Left renal pelvis (tissue), 4 donors: Measurements from ENCODE around the gene TMEM232. TPM values are rescaled to one million over a fixed set of nuclear protein-coding genes. Genes with fewer than 3 reads are reported as not detected.
"Not testable (repeated sequence)": the region's sequence is repeated elsewhere in the genome, so short reads cannot be mapped to it uniquely, and the experiment has no call there.

Source experiments
- DNase-seq, 4 donors: peaks; one replicate each; pipeline ENCODE4 v3.0.0-alpha.2; 2013; ENCODE audit warnings: low read depth in 4 of 4, low spot score in 3 of 4
- polyA plus RNA-seq, 4 donors: library from polyadenylated mRNA; unstranded; fragments of 120-200 nt; gene quantifications; one replicate each; pipeline ENCODE4 v1.2.1, GENCODE V29; 2013; ENCODE audit not compliant: insufficient read length in 4 of 4

The TMEM232 gene
- polyA plus RNA-seq, 4 donors = 2.8 to 7.8 (median 6.6) TPM

DNA sequence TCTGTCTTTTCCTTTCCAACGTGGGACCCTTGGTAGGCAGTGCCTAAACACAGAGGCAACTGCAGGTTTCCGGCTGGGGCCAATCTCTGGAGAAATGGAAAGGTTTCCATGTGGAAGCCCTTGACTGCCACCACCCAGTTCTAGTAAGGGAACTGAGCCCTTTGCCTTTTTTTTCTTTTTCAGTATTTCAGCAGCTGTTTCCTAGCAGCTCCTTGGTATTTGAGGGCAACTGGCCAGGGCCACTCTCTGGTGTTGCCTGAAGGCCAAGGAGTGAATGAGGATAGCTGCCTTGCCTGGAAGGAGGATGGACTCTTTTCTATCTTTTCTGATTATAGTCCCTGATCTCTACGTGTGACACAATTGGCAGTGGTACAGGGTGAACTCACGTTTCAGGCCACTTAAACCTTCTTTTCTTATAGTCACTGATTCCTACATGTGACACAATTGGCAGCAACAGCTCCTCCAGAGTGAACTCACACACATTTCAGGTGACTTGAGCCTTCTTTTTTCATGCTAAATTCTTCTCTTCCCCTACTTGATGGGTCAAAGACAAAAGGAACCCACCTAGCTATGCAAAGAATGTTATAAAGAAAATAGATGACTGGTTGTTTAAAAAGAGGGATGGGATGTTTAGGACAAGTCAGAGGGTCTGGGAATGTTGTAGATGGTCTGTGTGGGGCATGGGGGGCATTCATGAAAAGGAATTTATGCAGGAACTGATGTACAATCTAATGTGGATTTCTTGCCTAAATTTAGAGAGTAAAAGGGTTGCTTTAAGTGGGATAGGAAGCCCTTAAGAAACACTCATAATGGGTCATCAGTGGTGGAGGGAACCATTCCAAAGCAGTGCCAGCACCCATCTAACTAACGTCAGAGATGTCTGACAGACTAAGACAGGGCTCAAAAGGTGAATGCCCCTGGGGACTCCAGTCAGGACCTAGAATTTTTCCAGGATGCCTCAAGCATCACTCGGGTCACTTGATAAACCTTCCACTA, 190.1 kb downstream of the TMEM232 start:
- no peak for DNase-seq

DNA sequence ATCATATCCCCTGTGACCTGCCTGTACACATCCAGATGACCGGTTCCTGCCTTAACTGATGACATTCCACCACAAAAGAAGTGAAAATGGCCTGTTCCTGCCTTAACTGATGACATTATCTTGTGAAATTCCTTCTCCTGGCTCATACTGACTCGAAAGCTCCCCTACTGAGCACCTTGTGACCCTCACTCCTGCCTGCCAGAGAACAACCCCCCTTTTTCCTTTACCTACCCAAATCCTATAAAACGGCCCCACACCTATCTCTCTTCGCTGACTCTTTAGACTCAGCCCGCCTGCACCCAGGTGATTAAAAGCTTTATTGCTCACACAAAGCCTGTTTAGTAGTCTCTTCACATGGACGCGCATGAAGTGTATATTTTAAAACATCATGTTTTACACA, 191.3 kb downstream of the TMEM232 start:
- DNase-seq = not testable (repeated sequence)

DNA sequence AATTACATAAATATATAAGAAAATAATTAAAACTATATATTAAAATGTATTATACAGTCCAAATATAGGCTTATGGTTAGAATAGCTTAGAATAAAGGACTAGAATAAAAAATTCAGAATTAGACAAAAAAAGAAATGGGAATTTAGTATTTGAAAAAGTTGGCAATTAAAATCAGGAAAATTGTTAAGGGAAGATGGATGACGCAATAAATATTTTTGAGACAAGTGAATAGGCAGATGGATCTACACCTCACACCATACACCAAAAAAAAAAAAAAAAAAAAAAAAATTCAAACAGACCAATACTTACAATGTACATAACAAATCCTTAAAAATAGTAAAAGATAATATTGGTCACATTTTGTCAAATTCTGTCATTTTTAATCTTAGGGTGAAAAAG, 200.7 kb downstream of the TMEM232 start:
- no peak for DNase-seq

DNA sequence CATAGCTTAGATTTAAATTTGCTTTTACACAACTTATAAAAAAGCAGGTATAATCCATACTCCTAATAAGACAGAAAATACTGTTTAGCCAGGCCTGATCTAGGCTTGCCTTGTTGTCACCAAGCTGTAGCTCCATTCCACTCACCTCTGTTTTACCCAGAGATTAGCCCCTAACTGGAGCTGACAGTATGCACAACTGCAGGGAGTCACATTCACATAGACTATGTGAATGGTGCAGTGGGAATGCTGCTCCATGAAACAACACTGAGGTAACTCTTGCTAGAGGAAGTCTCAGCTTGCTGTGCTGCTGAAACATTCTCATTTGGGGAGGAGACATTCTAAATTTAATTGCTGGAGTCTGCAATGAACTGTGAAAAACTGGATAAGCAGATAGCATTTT, 209.1 kb downstream of the TMEM232 start:
- peak in 1 of 4 donors; percentile 14 for DNase-seq

DNA sequence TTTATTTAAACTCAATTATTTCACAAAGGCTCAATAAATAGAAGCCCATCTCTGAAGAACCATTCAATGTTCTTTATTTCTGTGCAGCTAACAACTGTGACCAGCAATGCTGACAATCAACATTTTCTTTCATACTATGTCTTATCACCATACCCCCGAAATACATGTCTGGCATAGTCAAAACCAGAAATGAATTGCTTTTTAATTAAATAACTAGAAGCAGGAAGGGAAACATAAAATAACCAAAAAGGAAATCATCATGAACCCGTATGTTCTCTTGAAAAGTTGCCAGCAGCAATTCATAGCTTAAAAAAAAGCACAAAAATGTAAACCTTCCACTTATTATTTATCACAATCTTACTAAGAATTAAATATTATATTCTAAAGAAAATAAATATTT, 212.4 kb downstream of the TMEM232 start:
- DNase-seq = no peak

DNA sequence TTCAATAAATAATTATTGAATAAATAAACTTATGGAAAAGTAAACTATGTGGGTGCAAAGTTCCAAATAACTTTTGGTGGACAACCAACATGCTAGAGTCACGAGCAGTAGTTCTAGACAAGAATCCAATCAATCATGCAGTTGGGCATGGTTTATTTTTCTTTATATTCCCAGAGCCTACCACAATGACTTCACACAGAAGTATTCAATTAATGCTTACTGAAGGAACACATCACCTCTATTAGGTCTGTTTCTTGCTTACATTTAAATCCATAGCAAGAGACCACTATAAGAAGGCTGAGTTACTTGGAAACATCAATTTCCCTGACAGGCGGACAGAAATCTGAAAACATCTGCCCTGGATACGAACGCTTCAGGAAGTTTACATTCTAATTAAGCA, 214.2 kb downstream of the TMEM232 start:
- no peak for DNase-seq

DNA sequence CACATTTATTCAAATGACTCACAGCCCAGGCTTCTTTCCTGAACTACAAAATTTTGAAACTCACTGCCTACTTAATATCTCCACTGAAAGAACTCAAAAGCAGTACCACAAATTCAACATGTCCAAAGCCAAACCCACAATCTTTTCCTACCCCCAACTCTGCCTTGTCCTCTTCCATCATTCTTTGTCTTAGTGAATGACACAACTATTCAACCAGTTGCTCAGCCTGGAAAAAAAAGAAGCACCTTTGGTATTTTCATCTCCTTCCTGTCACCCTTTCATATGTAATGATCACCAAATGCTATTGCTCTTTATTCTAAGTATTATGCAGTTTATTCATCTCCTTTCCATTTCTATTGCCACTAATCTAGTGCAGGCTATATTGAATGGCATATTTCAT, 216.3 kb downstream of the TMEM232 start:
- no peak for DNase-seq

DNA sequence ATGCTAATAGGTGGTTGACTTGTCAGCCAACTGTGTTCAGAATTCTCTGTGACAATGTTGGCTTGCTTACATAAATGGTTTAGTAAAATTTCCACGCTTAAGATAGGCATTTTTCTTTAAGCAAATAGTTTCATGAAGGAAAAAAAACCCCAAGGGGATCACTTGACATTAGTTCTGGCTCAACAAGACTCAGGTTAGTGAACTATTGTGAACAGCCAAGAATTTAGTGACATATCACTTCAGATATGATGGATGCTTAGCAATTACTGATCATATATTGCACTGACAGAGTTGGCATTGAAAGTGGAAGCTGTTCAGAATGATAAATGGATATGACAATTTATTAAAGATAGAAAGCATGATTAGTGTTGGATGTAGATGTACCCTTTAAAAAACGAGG, 218.5 kb downstream of the TMEM232 start:
- no peak for DNase-seq

DNA sequence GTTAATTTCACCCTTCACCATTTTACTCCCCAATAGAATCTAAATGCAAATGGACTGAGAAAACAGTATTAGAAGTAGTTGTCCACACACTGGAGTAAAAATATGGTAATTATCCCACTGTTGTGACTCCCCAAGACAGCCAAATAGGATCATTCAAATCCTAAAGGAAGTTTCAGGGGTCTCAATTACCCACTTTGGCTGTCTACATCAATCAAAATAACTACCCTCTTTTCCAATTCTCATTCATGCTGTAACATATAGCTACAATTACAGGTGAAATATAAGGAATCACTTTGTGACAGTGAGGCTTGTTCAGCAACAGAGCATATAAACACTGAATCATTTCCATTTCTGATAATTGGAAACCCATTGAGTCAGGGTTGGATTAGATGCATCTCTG, 220.1 kb downstream of the TMEM232 start:
- no peak for DNase-seq

DNA sequence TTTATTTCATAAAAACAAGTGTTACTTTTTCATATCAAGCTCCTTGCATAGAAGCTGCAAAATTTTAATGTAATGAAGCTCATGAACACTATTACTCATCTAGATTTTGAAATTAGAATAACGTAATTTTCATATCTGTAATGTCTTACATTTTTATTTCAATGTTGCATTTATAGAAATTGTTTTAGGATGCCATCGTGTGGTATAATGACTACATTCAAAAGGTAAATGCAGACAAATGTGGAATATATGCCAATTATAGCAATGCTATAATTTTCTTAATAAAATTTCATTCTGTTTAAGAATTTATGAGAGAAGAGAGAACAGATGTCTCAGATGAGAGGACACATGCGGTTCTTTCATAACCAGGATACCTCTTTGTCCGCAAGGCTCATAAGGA, 230.2 kb downstream of the TMEM232 start:
- no peak for DNase-seq

DNA sequence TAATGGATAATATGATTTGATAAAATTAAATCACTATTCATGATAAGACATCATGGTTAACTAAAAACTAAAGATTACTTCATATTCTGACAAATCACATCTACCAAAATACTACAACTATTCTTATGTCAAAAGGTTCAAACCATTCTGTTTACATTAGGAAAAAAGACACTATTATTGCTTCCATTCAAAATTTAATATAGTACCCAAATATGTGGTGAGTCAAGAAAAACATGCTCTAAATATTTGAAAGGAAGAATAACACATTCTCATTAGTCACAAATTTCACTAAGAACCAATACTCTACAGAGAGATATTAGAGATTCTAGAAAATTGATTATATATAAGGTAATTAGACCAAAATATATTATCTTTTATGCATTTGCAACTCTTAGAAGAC, 234.0 kb downstream of the TMEM232 start:
- no peak for DNase-seq

DNA sequence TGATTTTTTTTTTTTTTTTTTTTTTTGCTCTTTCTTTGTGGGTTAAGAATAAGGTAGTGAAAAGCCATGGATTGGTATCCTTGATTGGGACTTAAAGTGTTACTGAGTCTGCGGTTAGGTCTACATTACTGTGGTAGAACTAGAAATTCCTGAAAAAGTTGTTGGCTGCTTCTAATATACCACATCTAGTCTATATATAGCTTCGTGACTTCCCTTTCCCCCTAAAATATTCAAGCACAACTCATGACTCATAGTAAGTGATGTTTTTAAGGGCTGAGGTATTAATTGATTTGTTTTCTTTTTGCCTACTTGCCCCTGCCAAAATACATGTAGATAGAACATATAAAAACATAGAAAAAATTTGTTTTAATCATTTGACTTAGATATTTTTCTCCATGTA, 247.6 kb downstream of the TMEM232 start:
- DNase-seq = no peak

DNA sequence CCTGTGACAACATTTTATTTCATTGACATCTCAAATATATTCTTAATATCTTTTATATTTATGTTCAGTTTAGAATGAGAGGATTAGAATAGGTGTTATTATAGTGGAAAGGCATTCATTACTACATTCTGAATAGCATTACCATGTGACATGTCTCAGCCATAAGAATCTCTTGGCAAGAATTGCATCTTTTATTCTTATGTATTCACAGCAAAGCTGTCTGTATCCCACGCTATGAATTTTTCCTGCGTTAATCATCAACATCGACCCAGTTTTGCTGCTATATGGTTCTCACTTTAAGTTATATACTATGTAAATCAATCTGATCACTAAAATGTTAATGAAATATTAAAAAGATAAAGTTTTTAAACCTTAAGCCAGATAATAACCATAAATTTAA, 248.6 kb downstream of the TMEM232 start:
- no peak for DNase-seq

DNA sequence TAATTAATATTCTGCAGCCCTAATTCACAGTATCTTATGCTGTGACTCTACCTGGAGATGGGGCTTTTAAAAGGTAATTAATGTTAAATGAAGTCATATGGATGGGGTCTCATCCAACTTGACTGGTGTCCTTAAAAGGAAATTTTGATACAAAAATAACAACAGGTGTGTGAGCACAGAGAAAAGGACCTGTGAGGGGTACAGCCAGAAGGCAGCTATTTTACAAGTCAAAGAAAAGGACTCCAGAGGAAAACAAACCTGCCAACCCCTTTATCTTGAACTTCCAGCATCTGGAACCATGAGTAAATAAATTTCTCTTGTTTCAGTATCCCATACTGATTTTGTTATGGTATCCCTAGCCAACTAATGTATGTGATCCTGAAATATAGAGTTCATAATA, 250.3 kb downstream of the TMEM232 start:
- DNase-seq = no peak

DNA sequence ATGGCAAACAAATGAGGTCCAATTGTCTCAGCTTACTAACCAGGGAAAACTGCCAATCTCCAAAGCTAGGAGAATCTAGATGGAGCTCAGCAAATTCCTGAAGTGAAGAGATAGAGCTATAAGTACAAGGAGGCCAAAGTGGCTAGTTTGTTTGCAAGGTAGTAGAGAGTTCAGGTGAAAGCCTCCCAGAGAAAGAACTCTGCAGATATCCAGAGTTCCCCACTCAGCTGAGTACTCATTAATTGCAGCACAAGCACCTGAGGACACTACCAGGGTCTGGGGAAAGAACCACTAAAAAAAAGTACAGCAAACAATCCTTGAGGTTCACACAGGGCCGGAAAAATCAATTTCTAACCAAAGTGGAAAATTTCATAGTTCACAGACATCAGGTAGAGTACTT, 250.9 kb downstream of the TMEM232 start:
- DNase-seq = no peak

DNA sequence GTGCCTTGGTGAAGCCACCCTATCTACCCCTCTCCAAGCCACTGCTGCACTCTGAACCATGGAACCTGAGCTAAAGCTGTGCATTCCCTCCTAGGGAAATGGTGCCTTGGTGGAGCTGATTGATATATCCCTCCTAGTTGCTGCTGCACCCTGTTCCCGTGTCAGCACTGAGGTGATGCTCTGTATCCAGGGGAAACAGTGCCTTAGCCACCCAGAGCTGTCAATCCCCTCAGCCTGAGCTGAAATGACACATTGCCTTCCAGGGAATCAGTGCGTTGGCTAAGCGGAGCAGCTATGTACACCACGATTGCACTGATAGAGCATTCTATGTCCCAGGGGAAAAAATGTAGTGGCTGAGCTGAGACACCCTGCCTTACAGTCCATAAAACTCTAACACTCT, 257.0 kb downstream of the TMEM232 start:
- DNase-seq = no peak

DNA sequence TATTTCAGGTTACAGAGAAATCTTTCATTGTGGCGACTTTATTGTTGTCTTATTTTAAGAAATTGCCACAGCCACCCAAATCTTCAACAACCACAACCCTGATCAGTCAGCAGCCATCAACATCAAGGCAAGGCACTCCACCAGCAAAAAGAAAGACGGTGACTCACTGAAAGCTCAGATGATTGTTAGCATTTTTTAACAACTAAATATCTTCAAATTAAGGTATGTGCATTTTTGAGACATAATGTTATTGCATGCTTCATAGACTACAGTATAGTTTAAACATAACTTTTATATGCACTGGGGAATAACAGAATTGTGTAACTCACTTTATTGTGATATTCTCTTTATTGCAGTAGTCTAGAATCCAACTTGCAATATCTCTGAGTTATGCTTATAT, 263.4 kb downstream of the TMEM232 start:
- no peak for DNase-seq

DNA sequence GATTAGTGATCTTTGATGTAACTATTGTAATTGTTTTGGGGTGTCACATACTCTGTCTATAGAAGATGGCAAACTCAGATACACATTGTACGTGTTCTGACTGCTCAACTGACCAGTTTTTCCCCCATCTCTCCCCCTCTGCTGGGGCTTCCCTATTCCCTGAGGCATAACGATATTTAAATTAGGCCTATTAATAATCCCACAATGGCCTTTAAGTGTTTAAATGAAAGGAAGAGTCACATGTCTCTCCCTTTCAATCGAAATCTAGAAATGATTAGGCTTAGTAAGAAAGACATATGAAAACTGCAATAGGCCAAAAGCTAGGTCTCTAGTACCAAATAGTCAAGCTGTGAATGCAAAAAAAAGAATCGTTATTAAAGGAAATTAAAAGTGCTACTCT, 265.6 kb downstream of the TMEM232 start:
- no peak for DNase-seq

DNA sequence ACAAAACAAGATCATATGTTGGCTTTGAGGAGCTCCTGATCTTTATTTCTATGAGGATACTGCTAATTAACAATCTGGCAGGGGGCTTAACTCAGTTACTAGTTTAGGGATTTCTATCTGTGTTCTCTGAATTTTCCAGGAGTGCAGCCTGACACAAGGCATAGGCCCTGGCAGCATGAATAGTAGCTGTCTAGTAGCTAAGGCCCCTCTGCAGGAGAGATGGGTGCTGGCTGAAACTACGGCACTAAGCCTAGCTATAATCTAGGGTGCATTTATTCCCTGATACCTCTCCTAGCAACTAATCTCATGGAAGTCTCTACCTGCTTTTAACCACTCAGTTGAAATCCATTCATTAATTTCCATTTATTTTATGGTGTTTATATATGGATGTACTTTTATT, 268.2 kb downstream of the TMEM232 start:
- no peak for DNase-seq

DNA sequence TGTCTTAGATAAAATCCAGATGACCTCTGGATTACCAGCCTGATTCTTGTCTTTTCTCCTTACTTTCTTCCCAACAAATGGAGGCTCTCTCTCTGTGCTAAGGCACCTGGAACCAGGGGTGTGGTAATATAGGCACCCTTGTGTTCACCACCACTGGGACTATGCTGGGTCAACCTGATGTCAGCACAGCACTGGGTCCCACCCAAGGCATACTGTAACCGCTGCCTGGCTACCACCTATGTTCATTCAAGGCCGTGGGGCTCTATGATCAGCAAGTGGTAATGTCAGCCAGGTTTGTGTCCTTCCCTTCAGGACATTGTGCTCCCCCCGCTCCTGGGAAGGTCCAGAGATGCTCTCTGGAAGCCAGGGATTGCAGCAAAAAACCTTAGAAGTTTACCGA, 283.6 kb downstream of the TMEM232 start:
- no peak for DNase-seq

DNA sequence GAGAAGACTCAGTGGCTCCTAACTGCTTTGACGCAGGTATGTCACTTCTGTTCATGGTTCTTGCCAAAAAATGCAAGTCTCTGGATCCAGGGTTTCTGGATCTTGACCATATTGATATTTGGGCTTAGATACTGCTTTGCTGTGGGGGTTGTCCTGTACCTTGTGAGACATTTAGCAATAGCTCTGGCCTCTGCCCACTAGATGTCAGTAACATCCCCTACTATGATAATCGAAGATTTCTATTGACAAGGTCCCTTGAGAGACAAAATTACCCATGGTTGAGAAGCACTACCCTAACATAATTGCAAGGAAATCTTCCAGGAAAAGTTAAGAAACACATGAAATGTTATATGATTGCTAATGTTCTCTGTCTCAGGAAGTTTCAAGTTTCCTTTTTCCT, 285.4 kb downstream of the TMEM232 start:
- DNase-seq = no peak

DNA sequence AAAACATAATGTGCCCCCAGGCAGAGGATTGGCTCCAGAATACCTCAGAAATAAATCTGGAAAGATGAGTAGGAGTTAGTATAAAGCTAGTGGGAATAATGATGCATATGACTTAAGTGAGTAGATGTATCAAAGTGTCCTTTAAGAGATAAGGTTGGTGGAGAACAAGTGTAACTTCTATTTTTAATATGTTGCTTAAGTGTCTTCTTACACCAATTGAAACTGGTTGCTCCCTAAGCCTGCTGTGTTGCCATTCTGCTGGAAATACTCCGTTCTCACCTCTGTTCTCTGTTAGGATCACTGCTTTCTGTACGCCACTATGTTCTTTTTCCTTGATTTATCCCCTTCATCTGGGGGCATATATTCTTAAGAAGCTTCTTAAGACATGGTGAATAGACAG, 286.4 kb downstream of the TMEM232 start:
- no peak for DNase-seq

DNA sequence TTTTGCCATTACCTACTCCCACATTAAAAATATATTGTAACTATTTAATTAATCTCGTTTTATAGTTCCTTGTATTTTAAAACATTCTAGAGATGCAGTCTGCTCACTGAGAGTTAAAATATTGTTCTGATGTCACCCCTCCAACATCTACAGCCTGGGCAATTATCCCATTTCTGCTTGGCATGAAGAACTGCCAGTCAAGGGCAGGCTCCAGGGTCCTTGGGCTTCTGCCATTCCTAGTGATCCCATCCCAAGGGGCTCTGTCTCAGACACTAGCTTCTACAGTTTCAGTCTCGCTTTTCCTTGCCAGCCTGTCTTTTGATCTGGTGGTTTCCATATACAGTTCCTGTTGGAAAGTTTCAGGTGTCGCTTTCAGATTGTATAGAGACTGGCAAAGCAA, 287.2 kb downstream of the TMEM232 start:
- no peak for DNase-seq
